HFFc6 (cell line): ENCODE data around the gene PRRT2. TPM values are rescaled to one million over a fixed set of nuclear protein-coding genes. Genes with fewer than 3 reads are reported as not detected.

Experiments
- DNase-seq: peaks from one replicate; pipeline ENCODE4 v3.0.0-alpha.2; 2018
- H3K27ac Mint-ChIP-seq: 2 replicates; pipeline ENCODE4 v1.8.0; 2020; ENCODE audit warnings: mild to moderate bottlenecking, mixed read lengths
- H3K27me3 Mint-ChIP-seq: 2 replicates; pipeline ENCODE4 v1.8.0; 2021; ENCODE audit warnings: mild to moderate bottlenecking, moderate library complexity, mixed read lengths; ENCODE audit not compliant: insufficient read depth
- H3K36me3 Mint-ChIP-seq: 2 replicates; pipeline ENCODE4 v1.8.0; 2021; ENCODE audit warnings: low read depth, mixed read lengths
- H3K4me1 Mint-ChIP-seq: 2 replicates; pipeline ENCODE4 v1.8.0; 2020; ENCODE audit warnings: low read depth, mixed read lengths
- H3K4me3 Mint-ChIP-seq: 2 replicates; pipeline ENCODE4 v1.8.0; 2020; ENCODE audit warnings: mild to moderate bottlenecking, moderate library complexity, mixed read lengths
- H3K9me3 Mint-ChIP-seq: 2 replicates; pipeline ENCODE4 v1.8.0; 2020; ENCODE audit warnings: mild to moderate bottlenecking, mixed read lengths
- CTCF ChIP-seq: fragments of 200-600 bp; sonication (generic); IDR thresholded peaks from 2 replicates; pipeline ENCODE4 v1.5.0; 2021; ENCODE audit warnings: antibody characterized with exemption, mild to moderate bottlenecking
- total RNA-seq, 6 experiments: library from RNA; stranded (reverse); fragmentation: NEBNext Ultra II Directional; extraction: Animal tissue kit (Norgen Biotek cat#: 25700); gene quantifications; 2 replicates in 1 of 6; 3 replicates in 5 of 6; pipeline ENCODE4 v1.2.3, GENCODE V29; 2021

The PRRT2 gene
- total RNA-seq, 6 experiments from 2014 or later, result 2.9 to 4.3 (median 3.6) TPM

GRCh38 chr16:29809850-29810698 is 1.9 kb upstream of the PRRT2 start:
- peak overlapping the region; percentile 89 for H3K4me3 Mint-ChIP-seq
- no peak for TF ChIP-seq CTCF

GRCh38 chr16:29810699-29811169 is 1.3 kb upstream of the PRRT2 start:
- peak overlapping the region; percentile 89 for H3K4me3 Mint-ChIP-seq
- peaks cover 70% of the 10 kb centered on the region for H3K4me1 Mint-ChIP-seq
- H3K36me3 Mint-ChIP-seq, result peaks cover 12% of the 10 kb centered on the region
- H3K27me3 Mint-ChIP-seq, result peaks cover 6% of the 10 kb centered on the region
- H3K9me3 Mint-ChIP-seq, result no peaks in the 10 kb centered on the region
- TF ChIP-seq CTCF, result no peak
- DNase-seq, result no peak
- peak overlapping the region; percentile 88 for H3K27ac Mint-ChIP-seq

More at GRCh38 chr16:29809850-29810698, 1.9 kb upstream of the PRRT2 start:
- peaks cover 6% of the 10 kb centered on the region for H3K27me3 Mint-ChIP-seq
- peak overlapping the region; percentile 88 for H3K27ac Mint-ChIP-seq
- DNase-seq, result no peak
- H3K4me1 Mint-ChIP-seq, result peaks cover 68% of the 10 kb centered on the region
- H3K36me3 Mint-ChIP-seq, result peaks cover 12% of the 10 kb centered on the region
- no peaks in the 10 kb centered on the region for H3K9me3 Mint-ChIP-seq

- peaks cover 73% of the 10 kb centered on the region for H3K4me1 Mint-ChIP-seq
- DNase-seq, result peak; percentile 98
- peak overlapping the region; percentile 88 for H3K27ac Mint-ChIP-seq
- H3K36me3 Mint-ChIP-seq, result peaks cover 12% of the 10 kb centered on the region
- TF ChIP-seq CTCF, result peak; percentile 11; the same call in 1 of the 2 replicates
- peaks cover 6% of the 10 kb centered on the region for H3K27me3 Mint-ChIP-seq
- H3K9me3 Mint-ChIP-seq, result no peaks in the 10 kb centered on the region
- H3K4me3 Mint-ChIP-seq, result peak overlapping the region; percentile 89
These were observed 660 bp upstream of the PRRT2 start for GRCh38 chr16:29811170-29811895.

- peaks cover 7% of the 10 kb centered on the region for H3K27me3 Mint-ChIP-seq
- peaks cover 84% of the 10 kb centered on the region for H3K4me1 Mint-ChIP-seq
- H3K4me3 Mint-ChIP-seq, result peak overlapping the region; percentile 89
- H3K27ac Mint-ChIP-seq, result peak overlapping the region; percentile 74
- H3K36me3 Mint-ChIP-seq, result peaks cover 19% of the 10 kb centered on the region
- no peaks in the 10 kb centered on the region for H3K9me3 Mint-ChIP-seq
- DNase-seq, result no peak
- TF ChIP-seq CTCF, result no peak
These were observed 1.0 kb downstream of the PRRT2 start for GRCh38 chr16:29812754-29813643.
